Neutrophil (primary cell): ENCODE results near the gene MPL.

Experiments
- H3K27ac ChIP-seq: fragments of 200-600 bp; sonication (generic); 2 replicates; pipeline ENCODE4 v1.5.1; 2016; ENCODE audit warnings: mild to moderate bottlenecking, moderate library complexity
- H3K27me3 ChIP-seq: fragments of 200-600 bp; sonication (generic); 2 replicates; pipeline ENCODE4 v1.6.0; 2016; ENCODE audit warnings: mild to moderate bottlenecking
- H3K36me3 ChIP-seq: fragments of 200-600 bp; sonication (generic); 2 replicates; pipeline ENCODE4 v1.5.1; 2017
- H3K4me1 ChIP-seq, 2 experiments: fragments of 200-600 bp in 1 of 2; sonication (generic) in 1 of 2; 1 replicate in 1 of 2; 2 replicates in 1 of 2; pipeline versions ENCODE4 v1.5.1 to v1.6.1; 2013 to 2016; ENCODE audit warnings: low read depth in 1 of 2, low read length in 1 of 2, mild to moderate bottlenecking in 1 of 2, moderate library complexity in 1 of 2; ENCODE audit not compliant: control insufficient read depth in 1 of 2, insufficient read depth in 1 of 2
- H3K4me3 ChIP-seq, 2 experiments: fragments of 200-600 bp in 1 of 2; sonication (generic) in 1 of 2; 1 replicate in 1 of 2; 2 replicates in 1 of 2; pipeline ENCODE4 v1.5.1; 2013 to 2016; ENCODE audit warnings: low read depth in 1 of 2, low read length in 1 of 2, mild to moderate bottlenecking in 1 of 2, moderate library complexity in 1 of 2
- H3K9me3 ChIP-seq: fragments of 200-600 bp; sonication (generic); 2 replicates; pipeline ENCODE4 v1.5.1; 2016
- TF ChIP-seq, protein P1 (sequence below): fragments of 200-600 bp; sonication (generic); IDR thresholded peaks from 2 replicates; pipeline ENCODE4 v1.5.1; 2016; ENCODE audit warnings: antibody characterized with exemption

The MPL gene

DNA sequence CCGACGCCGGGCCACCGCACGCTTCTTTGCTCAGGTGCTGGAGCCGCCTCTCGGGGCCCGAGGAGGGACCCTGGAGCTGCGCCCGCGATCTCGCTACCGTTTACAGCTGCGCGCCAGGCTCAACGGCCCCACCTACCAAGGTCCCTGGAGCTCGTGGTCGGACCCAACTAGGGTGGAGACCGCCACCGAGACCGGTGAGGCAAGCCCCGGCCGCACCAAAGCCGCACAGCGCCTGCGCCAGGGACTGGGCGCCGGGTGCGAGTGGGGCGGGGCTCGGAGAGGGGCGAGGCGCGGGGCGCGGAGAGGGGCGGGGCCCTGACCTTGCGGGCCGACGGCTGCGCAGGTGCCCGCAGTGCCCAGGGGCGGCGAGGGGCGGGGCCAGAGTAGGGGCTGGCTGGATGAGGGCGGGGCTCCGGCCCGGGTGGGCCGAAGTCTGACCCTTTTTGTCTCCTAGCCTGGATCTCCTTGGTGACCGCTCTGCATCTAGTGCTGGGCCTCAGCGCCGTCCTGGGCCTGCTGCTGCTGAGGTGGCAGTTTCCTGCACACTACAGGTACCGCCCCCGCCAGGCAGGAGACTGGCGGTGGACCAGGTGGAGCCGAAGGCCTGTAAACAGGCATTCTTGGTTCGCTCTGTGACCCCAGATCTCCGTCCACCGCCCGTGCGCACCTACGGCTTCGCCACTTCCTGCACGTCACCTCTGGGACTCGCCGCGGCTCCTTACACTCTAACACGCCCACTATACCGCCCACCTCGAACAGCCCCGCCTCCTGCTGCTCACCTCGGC lies 11.4 kb downstream of the MPL start:
- Histone ChIP-seq H3K27ac (peak overlapping the region; percentile 95), H3K9me3 (no peaks in the 10 kb centered on the region), H3K4me1 (peaks cover 8 to 9% of the 10 kb centered on the region in 2 experiments), H3K27me3 (no peaks in the 10 kb centered on the region), H3K4me3 (peak overlapping the region; percentile 51 to 55), H3K36me3 (no peaks in the 10 kb centered on the region)
- TF ChIP-seq, protein P1, sequence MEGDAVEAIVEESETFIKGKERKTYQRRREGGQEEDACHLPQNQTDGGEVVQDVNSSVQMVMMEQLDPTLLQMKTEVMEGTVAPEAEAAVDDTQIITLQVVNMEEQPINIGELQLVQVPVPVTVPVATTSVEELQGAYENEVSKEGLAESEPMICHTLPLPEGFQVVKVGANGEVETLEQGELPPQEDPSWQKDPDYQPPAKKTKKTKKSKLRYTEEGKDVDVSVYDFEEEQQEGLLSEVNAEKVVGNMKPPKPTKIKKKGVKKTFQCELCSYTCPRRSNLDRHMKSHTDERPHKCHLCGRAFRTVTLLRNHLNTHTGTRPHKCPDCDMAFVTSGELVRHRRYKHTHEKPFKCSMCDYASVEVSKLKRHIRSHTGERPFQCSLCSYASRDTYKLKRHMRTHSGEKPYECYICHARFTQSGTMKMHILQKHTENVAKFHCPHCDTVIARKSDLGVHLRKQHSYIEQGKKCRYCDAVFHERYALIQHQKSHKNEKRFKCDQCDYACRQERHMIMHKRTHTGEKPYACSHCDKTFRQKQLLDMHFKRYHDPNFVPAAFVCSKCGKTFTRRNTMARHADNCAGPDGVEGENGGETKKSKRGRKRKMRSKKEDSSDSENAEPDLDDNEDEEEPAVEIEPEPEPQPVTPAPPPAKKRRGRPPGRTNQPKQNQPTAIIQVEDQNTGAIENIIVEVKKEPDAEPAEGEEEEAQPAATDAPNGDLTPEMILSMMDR = no peak

DNA sequence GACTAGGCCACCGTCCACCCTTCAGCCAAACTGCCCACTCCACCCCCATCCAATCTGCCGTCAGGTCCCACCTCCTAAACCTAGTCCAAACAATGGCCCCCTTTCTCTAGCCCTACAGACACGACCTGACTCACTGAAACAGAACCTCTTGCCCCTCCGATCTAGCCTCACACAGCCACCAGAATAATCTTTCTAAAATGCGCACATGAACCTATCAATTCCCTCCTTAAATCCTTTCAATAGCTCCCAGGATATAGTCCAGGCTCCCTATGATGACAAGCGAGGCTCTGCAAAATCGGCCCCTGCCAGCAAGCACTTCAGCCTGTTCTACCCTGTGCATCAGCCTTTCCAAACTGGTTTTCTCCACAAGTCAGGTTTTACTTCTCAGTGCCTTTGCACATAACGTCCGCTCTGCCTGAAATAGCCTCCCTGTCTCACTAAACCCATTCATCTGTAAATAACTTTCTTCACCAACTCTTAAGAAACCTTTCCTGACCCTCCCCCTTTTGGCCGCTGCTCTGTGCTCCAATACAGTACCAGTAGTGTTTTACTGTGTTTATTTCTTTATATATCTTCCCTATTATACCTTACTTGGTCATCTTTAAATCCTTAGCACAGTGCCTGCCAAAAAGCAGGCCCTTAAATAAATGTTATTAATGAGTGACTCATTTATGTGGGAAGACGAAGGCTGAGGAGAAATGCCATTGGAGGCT lies 12.1 kb downstream of the MPL start:
- H3K36me3 ChIP-seq = no peaks in the 10 kb centered on the region
- H3K4me1 ChIP-seq = peaks cover 8 to 9% of the 10 kb centered on the region in 2 experiments
- H3K27me3 ChIP-seq = no peaks in the 10 kb centered on the region
- peak overlapping the region; percentile 51 to 55 for H3K4me3 ChIP-seq
- TF ChIP-seq, protein P1 = no peak
- no peaks in the 10 kb centered on the region for H3K9me3 ChIP-seq
- H3K27ac ChIP-seq = peak overlapping the region; percentile 95

DNA sequence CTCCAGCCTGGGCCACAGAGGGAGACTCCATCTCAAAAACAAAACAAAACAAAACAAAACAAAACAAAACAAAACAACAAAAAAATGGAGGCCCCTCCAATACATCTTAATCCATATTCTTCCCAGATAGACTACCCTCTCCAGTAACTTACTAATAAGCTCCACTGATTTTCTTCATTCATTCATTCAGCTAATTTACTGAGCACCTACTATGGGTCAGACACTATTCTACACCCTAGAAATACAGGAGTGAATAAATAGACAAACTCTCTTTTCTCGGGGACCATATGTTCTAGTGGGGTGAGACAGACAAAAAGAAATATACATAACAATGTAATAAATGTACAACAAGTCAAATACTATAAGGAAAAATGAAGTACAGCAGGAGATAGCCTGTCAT lies 13.4 kb downstream of the MPL start:
- TF ChIP-seq, protein P1 = no peak

DNA sequence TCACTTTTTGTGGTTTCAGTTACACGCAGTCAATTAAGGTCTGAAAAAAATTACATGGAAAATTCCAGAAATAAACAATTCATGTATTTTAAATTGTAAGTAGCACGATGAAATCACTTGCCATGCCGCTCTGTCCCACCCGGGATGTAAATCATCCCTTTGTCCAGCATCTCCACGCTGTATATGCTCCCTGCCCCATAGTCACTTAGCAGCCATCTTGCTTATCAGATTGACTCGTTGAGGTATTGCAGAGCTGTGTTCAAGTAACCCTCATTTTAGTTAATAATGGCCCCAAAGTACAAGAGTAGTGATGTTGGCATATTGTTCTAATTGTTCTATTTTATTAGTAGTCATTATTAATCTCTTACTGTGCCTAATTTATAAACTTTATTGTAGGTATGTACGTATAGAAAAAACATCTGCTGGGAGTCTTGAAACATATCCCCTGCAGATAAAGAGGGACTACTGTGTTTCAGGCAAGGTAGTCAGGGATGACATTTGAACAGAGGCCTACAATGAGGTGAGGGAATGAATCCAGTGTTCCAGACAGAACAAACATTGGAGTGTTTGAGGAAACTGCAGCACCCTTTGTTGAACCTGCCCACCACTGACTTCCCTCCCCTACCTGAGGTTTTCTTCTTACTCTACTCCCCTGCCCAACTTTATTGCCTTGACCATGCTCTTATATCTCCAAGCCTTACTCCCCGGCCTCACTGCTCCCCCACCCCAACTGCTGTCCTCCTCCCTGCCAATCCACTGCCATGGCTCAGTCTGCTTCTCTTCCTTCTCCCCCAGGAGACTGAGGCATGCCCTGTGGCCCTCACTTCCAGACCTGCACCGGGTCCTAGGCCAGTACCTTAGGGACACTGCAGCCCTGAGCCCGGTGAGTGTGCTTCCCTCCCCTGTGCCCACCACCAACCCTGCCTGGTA lies 14.1 kb downstream of the MPL start:
- Histone ChIP-seq H3K9me3 (no peaks in the 10 kb centered on the region), H3K4me3 (no peak overlapping the region), H3K36me3 (no peaks in the 10 kb centered on the region), H3K4me1 (peaks cover 8 to 9% of the 10 kb centered on the region in 2 experiments), H3K27ac (no peak overlapping the region), H3K27me3 (no peaks in the 10 kb centered on the region)
- TF ChIP-seq, protein P1 = no peak

More for the DNA sequence above, 13.4 kb downstream of the MPL start:
- no peak overlapping the region for H3K27ac ChIP-seq
- no peaks in the 10 kb centered on the region for H3K36me3 ChIP-seq
- peaks cover 8 to 9% of the 10 kb centered on the region in 2 experiments for H3K4me1 ChIP-seq
- no peaks in the 10 kb centered on the region for H3K27me3 ChIP-seq
- H3K9me3 ChIP-seq = no peaks in the 10 kb centered on the region
- H3K4me3 ChIP-seq = no peak overlapping the region

DNA sequence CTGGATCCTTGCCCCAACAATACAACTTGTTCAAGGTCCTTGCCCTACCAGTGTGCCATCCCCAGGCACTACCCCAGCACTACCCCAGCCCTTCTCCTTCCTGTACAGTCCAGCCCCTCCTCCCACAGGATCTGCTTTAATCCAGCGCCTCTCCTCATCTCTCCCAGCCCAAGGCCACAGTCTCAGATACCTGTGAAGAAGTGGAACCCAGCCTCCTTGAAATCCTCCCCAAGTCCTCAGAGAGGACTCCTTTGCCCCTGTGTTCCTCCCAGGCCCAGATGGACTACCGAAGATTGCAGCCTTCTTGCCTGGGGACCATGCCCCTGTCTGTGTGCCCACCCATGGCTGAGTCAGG lies 14.7 kb downstream of the MPL start:
- H3K9me3 ChIP-seq = no peaks in the 10 kb centered on the region
- TF ChIP-seq, protein P1 = no peak
- H3K36me3 ChIP-seq = no peaks in the 10 kb centered on the region
- no peak overlapping the region for H3K27ac ChIP-seq
- peaks cover 8 to 9% of the 10 kb centered on the region in 2 experiments for H3K4me1 ChIP-seq
- H3K4me3 ChIP-seq = no peak overlapping the region
- no peaks in the 10 kb centered on the region for H3K27me3 ChIP-seq
